GM12801 (cell line): Measurements from ENCODE around the gene AJAP1.

Experiments used
- TF ChIP-seq, protein P1 (sequence below): IDR thresholded peaks from one replicate; pipeline ENCODE4 v1.5.1; 2011; ENCODE audit warnings: control low read depth; ENCODE audit not compliant: insufficient read length; ENCODE audit errors: extremely low read depth

The AJAP1 gene

DNA sequence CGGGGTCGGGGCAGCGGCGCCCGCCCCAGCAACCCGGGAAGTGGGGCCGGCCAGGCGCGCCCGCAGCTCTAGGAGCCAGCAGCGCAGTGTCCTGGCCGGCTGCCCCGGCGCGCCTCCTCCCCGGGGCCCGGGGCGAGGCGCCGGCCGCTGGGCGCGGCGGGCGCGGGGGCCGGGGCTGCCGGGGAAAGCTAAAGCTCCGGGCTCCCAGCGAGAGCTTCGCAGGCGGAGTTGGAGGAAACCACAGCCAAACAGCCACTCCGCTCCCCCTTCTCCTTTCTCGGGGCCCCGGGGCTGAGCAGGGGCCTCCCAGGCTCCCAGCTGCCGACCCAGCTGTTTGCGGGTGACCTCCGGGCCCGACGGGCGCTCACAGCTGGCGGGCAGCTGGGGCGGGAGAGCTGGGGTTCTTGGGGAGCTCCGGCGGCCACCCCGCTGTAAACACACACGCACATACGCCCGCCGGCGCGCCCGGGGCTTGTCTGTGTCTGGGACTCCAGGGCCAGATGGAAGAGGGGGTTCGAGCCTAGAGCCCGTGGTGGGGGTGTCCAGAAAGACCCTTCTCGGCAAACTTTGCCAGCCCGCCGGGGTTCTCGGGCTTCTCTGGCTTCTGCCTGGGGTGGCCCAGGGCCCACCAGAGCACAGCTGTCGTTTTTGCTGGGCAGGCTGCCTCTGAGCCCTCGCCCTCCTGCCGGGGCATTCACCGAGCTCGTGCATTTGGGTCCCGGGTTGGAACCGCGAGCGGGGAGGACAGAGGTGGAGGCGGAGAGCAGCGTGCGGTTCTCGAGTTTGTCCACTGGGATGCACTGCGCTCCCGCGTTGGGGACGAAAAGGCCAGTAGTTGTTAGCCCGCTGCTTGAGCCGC is 1.5 kb downstream of the AJAP1 start:
- TF ChIP-seq, protein P1, sequence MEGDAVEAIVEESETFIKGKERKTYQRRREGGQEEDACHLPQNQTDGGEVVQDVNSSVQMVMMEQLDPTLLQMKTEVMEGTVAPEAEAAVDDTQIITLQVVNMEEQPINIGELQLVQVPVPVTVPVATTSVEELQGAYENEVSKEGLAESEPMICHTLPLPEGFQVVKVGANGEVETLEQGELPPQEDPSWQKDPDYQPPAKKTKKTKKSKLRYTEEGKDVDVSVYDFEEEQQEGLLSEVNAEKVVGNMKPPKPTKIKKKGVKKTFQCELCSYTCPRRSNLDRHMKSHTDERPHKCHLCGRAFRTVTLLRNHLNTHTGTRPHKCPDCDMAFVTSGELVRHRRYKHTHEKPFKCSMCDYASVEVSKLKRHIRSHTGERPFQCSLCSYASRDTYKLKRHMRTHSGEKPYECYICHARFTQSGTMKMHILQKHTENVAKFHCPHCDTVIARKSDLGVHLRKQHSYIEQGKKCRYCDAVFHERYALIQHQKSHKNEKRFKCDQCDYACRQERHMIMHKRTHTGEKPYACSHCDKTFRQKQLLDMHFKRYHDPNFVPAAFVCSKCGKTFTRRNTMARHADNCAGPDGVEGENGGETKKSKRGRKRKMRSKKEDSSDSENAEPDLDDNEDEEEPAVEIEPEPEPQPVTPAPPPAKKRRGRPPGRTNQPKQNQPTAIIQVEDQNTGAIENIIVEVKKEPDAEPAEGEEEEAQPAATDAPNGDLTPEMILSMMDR, result no peak

DNA sequence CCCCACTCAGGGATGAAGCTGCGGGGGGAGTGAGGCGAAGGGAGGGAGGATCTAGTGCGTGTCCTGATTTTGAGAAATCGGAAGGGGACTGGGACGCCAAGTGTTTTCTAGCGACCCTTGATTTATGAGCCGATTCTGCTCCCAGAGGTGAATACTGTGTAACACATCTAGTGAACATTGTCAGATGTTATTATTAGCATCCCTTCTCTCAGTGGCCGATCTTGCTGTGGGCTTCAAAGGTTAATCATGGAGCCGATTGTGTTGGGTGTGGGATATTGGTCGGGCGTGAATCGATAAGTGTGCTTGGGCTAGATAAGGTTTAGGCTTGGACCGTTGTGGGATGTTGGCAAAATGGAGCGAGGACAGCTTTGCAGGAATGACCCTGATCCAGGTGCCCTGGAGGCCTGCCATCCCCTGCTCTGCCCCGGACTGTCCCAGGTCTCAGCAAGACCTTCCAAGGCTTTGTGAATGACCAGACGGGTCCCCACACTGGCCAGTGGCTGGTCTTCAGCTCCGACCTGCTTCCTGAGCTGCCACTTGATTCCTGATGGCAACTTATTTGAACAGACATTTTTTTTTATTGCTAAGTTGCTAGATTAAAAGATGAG is 2.2 kb downstream of the AJAP1 start:
- TF ChIP-seq, protein P1, result no peak

DNA sequence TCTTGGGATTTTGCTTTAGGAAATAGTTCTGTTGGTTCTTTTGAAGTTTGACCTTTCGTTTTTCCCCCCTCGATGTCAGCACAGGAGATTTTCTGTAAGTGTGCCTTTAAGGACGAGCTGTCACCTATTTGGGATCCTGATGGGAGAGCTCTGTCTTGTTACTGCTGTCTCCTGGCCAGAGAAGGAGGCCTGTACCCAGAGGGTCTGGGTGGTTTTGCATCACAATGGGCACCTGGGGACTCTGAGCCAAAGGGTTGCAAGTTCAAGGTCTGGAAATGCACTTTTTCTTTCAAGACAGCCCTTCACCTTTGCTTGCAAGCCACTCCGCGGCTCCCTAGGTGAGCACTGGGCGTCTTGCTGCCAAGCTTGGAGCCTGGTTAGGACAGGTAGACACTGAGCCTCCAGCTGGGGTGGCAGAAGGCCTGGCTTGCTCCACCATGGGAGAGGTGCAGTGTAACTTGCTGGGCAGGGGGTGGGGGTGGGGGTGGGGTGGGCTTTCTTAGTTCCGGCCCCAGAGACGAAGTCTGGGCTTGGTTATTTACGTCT is 2.9 kb downstream of the AJAP1 start:
- TF ChIP-seq, protein P1, result no peak

DNA sequence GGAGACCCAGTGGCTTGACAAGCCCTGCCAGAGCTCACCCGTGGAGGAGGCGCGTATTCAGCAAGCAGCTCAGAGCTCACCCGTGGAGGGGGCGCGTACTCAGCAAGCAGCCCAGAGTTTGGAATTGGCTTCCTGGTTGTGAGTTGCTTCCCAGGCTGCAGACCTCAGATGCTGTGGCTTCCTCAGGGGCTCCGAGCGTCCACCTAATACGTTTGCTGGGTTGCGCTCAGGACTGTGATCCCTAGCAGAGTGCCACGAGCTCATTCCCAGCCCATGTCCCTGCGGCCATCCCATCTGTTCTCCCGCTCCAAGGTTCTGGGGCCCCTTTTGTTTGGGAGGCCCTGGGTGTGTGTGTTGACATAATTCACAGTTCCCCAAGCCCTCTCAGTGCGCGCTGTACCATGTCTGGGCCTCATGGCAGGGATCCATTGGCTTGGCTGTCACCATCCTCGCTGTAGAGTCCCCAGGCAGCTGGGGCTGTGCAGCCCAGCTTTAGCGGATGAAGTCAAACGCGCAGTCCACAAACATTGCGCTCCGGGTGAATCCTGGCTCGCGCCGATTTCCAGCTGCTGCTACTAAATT is 3.6 kb downstream of the AJAP1 start:
- TF ChIP-seq, protein P1, result no peak

DNA sequence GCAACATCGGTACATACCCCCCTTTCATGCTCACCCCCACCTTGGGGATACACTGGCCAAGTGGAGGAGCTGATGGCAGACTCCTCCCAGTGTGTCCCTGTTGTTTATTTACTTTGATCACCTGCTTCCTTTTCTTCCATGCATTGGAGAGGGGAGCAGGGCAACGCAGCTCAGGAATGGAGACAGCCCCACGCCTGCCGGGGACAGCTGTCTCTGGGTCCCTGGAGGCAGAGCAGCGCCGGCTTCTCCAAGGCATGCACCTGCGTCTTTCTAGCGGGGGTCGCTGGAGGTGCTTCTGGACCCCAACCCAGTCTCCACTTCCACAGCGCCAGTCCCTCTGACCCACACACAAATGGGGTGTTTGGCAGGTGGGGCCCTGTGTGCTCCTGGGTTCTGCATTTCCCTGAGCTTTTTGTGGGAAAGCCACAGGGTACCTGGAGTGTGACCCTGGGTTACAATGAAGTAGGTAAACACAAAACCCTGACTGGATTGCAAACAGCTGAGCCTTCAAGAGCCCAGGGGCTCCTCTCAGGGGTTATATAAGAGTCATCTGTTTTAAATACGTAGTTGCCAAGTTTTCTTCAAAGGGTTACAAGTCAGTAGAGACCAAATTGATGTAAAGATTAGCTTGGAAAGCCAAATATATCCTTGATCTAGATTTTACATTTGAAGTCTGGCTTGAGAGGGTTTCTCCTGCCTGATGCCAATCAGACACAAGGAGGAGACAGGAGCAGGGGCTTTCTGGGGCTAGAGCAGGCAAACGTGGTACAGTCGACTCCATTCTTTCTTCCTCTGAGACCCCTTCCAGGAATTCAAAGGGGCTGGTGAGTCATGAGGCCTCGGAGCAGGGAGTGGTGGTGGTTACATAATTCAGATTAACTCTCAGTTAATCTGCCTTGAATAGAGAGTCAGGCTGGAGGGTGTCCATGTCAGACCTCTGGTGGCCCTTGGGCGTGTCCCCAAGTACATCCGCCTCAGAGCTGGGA is 4.5 kb downstream of the AJAP1 start:
- TF ChIP-seq, protein P1, result no peak

DNA sequence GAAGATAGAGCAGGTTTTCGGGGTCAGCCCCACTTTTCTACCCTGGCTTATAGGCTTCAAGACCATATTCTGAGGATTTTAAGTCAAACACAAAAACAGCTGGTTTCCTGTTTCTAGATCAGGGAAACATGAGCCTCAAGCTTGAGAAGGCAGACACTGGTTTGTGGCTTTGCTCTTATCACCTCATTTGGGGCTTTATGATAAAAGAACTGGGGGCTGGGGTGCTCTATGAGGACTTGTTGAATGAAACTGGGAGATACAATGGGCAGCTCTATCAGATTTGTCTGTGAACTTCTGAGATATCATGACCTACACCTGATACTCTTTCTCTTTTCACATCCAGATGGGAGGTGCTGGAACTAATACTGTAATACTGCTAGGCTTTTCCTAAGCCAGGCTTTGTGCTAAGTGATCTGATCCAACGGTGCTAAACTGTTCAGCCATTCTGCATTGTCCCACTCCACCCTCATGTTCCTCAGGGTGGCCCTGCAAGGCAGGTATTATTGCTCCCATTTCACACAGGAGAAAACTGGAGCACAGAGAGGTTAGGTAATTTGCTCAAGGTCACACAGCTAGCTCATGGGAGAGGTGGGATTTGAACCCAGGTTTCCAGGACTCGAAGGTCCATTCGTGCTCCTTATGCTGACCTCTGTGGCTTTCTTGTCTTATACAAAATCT is 6.6 kb downstream of the AJAP1 start:
- TF ChIP-seq, protein P1, result no peak
